ENCODE results near the gene PRKG2.
A peak's percentile ranks its signal among the peaks of the same experiment; 100 is the strongest.

The PRKG2 gene

GRCh38 chr4:81085979-81086378 is 129.0 kb downstream of the PRKG2 start:
- DNase-seq: no peak

DNA sequence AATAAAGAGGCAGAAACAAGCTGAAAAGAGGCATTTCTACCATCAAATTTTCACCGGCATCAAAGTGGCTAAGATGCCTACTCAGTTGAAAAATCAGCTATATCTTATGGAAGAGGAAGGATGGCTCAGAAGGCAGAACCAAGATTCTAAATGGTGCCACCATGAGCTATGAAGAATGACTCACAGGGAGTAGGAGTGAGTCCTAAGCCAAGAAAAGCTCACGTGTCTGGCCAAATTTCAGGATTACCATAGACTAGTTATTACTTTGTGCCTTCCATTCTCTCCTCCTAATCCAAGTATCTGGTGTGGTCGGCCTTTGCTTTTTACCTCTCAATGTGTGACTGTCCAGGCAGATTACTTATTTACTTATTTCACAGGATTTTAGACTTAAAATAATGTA is 129.7 kb downstream of the PRKG2 start:
- DNase-seq: no peak

DNA sequence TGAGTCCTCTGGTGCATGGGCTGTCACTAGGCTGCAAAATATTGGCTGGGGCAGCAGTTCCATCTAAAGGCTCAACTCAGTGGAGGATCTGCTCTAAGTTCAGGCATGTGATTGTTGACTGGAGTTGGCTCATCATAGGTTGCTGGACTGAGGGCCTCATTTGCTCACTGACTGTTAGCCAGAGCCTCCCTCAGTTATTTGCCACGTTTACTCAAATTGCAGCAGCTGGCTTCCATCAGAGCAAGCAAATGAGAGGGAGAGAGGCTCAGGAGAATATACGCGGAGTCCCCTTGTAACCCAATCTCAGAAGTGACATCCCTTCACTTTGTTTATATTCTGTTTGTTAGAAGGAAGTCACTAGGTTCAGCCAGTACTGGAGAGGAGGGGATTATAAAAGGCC is 130.4 kb downstream of the PRKG2 start:
- DNase-seq: no peak

GRCh38 chr4:81084029-81084428 is 131.0 kb downstream of the PRKG2 start:
- peak; percentile 35 for DNase-seq

DNA sequence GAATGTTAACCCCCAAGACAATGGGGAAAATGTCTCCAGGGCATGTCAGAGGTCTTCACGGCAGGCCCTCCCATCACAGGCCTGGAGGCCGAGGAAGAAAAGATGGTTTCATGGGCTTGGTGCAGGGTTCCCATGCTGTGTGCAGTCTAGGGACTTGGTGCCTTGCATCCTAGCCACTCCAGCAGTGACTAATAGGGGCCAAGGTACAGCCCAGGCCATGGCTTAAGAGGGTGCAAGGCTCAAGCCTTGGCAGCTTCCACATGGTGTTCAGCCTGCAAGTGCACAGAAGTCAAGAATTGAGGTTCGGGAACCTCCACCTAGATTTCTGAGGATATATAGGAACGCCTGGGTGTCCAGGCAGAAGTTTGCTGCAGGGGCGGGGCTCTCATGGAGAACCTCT is 133.9 kb downstream of the PRKG2 start:
- no peak for DNase-seq

DNA sequence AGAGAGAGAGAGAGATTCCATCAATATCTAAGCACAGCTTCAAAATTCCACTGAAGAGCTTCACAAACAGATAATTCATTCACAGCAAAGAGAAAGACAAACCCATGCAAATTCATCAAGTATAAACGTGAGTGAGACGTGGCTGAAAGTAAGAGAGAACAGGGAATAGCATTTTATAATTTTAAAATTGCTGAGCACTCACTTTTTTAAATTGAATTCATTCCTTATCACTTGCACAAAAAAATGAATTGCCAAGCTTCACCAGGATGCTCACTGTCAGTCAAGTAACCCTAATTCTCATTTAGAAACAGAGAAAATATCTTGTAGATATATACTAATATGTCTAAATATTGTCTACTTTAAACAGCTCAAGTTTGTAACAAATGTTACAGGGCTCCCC is 144.0 kb downstream of the PRKG2 start:
- DNase-seq: no peak

GRCh38 chr4:81069706-81070331 is 145.2 kb downstream of the PRKG2 start:
- peak; percentile 78 for DNase-seq

- DNase-seq: no peak
These were observed 149.6 kb downstream of the PRKG2 start for GRCh38 chr4:81065446-81065845.

DNA sequence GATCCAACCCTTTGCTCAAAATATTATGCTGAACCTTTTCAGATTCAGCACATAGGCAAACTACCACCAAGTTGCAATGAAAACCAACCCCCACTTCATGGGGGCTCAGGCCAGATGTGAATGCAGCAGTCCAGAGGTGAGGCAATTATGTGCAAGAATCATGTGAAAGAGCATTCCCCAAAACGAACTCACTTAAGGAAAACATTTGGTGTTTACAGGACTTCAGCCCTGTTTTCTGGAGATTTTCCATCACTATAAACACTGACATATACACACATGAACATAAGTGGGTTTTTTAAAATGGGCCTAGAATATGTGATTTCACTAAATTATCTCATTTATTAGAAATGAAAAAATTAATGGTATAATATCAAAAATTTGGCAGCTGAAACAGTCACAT is 153.0 kb downstream of the PRKG2 start:
- no peak for DNase-seq

DNA sequence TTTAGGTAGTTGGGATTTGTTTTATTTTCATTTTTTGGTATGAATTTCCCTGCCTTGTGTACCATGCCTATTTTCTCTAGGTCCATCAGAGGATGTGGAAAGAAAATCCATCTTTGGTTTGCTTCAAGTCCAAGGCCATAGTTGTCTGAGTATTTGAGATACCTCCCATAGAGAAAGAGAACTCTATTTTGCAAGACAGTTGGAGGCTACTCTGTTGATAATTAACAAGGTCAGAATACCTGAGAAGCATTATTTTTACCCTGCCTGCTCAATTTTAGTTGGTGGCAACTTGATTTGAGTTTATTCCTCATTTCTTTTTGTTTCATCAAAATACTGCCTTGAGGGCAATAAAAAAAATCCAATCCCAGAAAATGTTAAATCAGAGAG is 153.7 kb downstream of the PRKG2 start:
- no peak for DNase-seq

GRCh38 chr4:81060587-81061343 is 154.3 kb downstream of the PRKG2 start:
- DNase-seq: no peak

DNA sequence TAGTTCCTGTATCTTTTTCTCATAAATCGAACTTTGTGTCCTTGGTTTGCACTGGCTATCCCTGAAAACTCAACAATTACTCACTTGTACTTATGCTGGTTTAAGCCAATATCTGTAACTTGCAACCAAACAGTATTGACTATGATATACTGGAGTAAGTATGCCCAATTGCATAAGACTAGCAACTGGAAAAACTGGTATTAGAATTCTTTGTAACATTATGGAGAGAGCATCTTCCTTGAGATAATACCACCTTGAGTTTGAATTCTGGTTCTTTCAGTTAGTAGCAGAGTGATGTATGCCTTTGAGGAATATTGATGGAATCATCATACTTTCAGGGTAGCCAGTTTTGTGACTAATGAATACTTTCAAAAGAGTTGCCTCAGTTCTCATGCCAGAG is 156.4 kb downstream of the PRKG2 start:
- no peak for DNase-seq

GRCh38 chr4:81052119-81053068 is 162.6 kb downstream of the PRKG2 start:
- DNase-seq: peak; percentile 48

DNA sequence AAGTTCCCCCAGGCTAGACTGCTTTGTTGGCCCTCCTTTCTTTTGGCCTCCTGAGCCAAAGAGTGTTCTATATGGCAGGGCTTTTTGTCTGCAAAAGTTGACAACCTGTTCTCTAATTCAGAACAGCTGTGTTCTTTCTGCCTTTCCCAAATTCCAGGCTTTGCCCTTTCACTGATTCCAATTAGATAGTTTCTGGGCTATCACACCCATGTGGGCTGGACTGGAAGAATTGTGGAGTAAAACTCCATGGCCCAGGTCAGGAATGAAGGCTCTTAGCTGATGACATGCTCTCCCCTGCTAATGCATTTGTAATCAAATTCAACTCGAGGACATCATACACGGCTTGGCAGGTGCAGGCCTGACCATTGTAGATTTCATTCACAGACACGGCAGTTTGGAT is 165.1 kb downstream of the PRKG2 start:
- no peak for DNase-seq

- DNase-seq: no peak
These were observed 165.7 kb downstream of the PRKG2 start for GRCh38 chr4:81049330-81049729.

DNA sequence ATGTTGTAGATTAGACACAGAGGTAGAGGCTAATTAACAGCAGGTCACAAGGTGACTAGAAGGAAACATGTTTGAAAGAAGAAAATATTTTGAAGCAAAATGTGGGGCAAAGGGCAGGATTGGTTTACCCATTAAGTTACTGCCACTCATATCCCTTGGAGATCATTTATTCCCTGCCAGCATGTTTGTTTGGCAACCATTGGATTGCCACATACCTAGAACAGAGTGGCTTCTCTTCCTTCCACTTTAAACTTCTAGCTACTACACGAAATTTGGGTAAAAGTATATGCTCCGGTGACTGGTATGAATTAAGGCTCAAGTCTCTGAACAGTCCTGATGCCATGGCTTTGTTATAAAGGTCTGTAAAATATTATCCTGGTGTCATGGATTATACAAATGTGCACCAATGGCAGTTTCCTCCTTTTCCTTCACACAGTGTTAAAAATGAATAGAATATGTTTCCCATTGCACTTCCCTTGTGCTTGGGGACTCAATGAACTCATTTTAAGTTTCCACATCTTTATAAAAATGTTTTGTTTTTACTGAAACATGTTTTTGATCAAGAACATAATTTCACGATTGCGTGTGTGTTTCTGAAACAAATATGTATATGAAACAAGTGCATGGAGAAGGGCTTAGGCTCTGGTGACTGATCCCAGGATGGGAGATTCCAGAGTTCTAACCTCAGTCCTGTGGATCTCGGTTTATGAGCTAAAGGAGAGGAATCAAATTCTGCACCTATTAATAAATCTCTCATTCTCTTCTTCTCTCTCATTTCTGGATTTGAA is 172.2 kb downstream of the PRKG2 start:
- DNase-seq: no peak

DNA sequence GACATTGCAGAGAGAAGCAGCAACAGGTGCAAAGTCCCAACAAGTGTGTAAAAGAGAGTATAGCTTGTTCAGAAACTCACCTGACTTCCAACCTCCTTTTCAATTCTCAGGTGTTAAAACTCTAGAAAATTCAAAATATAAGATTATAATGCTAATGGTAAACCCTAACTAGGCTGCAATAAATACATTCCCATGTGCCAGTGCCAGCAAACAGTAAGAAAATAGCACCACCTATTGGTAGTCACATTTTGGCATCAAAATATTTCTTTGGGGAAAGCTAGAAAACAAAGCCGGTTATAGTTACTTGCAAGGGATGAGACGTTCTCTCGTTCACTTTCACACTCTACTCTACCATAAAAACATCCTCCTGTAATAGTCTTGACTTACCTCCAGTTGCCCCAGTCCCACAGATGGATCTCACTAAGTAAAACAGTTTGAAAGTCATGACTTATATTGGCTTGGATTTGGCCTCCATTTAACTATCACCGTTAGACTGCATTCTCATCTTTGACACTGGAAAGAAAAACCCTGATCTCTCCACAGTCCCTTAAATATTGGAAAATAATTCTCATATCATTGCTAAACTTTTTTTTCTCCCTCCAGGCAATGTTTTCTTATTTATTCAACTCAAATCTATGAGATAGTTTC is 174.9 kb downstream of the PRKG2 start:
- DNase-seq: no peak

GRCh38 chr4:81039351-81039972 is 175.6 kb downstream of the PRKG2 start:
- no peak for DNase-seq

DNA sequence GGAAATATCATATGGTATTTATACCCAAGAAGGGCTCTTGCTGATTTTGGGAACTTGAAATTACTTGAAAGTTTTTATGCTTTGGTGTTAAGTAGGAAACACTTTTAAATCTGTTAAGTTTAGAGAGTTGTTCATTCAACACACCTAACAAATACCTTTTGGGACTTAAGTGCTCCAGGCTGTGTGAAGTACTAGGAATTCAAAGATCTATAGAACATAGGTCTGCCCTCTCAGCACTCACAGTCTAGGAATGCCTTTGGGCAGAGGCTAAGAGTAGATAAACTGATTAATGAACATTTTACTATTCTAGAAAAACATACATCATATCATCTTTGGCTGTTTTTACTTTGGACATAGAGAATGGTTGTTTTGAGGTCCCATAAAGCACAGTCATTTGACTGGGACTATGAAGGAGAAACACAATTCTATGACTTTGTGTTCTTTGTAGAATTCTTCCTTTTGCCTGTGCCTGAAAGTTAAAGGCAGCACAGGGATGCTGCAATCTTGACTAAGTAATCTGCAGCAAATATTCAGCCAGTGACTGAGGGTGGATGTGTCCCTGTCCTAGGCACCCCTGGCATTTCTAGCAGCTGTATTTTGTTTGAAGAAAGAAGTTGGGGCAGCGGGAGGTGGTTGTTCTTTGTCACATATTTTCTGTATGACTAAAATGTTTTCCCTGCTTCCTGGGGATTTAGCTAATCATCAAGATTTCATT is 176.2 kb downstream of the PRKG2 start:
- DNase-seq: no peak

Data from COR-L47 (cell line).